GM21367 (cell line): ENCODE data around the gene GALNT2.

Source experiments
- ATAC-seq: cut with Tn5 transposase; IDR thresholded peaks from one replicate; pipeline ENCODE4 v1.9.1; 2021; ENCODE audit not compliant: unreplicated experiment

Gene GALNT2

GRCh38 chr1:230141797-230142607 is 75.0 kb downstream of the GALNT2 start:
- ATAC-seq: no peak

- ATAC-seq: no peak
Measured at GRCh38 chr1:230142608-230143210, 75.7 kb downstream of the GALNT2 start.

GRCh38 chr1:230143534-230143933 is 76.5 kb downstream of the GALNT2 start:
- ATAC-seq: no peak

- no peak for ATAC-seq
Measured at GRCh38 chr1:230144010-230144614, 77.1 kb downstream of the GALNT2 start.

GRCh38 chr1:230144758-230145504 is 77.9 kb downstream of the GALNT2 start:
- ATAC-seq: no peak

- ATAC-seq: no peak
Measured at GRCh38 chr1:230145505-230145899, 78.5 kb downstream of the GALNT2 start.

GRCh38 chr1:230145953-230146476 is 79.0 kb downstream of the GALNT2 start:
- ATAC-seq: no peak

- ATAC-seq: no peak
Measured at GRCh38 chr1:230146709-230147108, 79.7 kb downstream of the GALNT2 start.

- no peak for ATAC-seq
Measured at GRCh38 chr1:230147253-230148125, 80.5 kb downstream of the GALNT2 start.

- ATAC-seq: no peak
Measured at GRCh38 chr1:230148126-230148652, 81.2 kb downstream of the GALNT2 start.

- no peak for ATAC-seq
Measured at GRCh38 chr1:230148768-230149469, 81.9 kb downstream of the GALNT2 start.

GRCh38 chr1:230149751-230150584 is 82.9 kb downstream of the GALNT2 start:
- peak; percentile 56 for ATAC-seq

GRCh38 chr1:230150615-230151014 is 83.6 kb downstream of the GALNT2 start:
- no peak for ATAC-seq

- ATAC-seq: no peak
Measured at GRCh38 chr1:230151924-230152468, 85.0 kb downstream of the GALNT2 start.

- no peak for ATAC-seq
Measured at GRCh38 chr1:230152999-230153398, 86.0 kb downstream of the GALNT2 start.

- ATAC-seq: no peak
Measured at GRCh38 chr1:230153641-230154296, 86.7 kb downstream of the GALNT2 start.

GRCh38 chr1:230155021-230155420 is 88.0 kb downstream of the GALNT2 start:
- no peak for ATAC-seq

- no peak for ATAC-seq
Measured at GRCh38 chr1:230156068-230156467, 89.0 kb downstream of the GALNT2 start.
